K562 (cell line): Measurements from ENCODE around the gene KCP. TPM values are rescaled to one million over a fixed set of nuclear protein-coding genes. Genes with fewer than 3 reads are reported as not detected.
A peak's percentile ranks its signal among the peaks of the same experiment; 100 is the strongest.

Source experiments
- ATAC-seq: fragments of 200-7000 bp; cut with Tn5 transposase; 3 replicates; pipeline ENCODE4 v1.9.1; 2020; ENCODE audit warnings: moderate library complexity
- BruUV-seq: library from RNA; stranded (reverse); fragments of 400-500 nt; replicated peaks from 2 replicates; lab custom pipeline; 2021; lab: Mats Ljungman, UMichigan
- CTCF ChIA-PET: fragments of 300-600 bp; formaldehyde crosslinking; extraction: SDS; loops from one replicate; lab custom pipeline; 2021; ENCODE audit warnings: low intra/inter-chr PET ratio; lab: Yijun Ruan, JAX
- POLR2A ChIA-PET: fragments of 300-600, 350-650 bp; sonication (Branson Sonifier 250); formaldehyde crosslinking; extraction: SDS; loops from one replicate; lab custom pipeline; 2021; ENCODE audit warnings: antibody characterized with exemption, inconsistent platforms; lab: Yijun Ruan, JAX
- DNase-seq, 4 experiments: peaks; one replicate each; pipeline versions ENCODE4 v3.0.0 to v3.0.0-alpha.2; 2011 to 2018; ENCODE audit warnings: low spot score in 3 of 4, mixed read lengths in 3 of 4; ENCODE audit errors: extremely low read depth in 1 of 4
- FAIRE-seq: peaks from 2 replicates; lab custom pipeline; 2011; peaks lifted over from hg19 to GRCh38; lab: Jason Lieb, UNC
- H2AFZ ChIP-seq: 2 replicates; pipeline ENCODE4 v1.6.0; 2011; ENCODE audit warnings: low read depth, low read length, control low read depth, inconsistent platforms
- H3K27ac ChIP-seq: fragments of 200-600 bp; 3 replicates; pipeline ENCODE4 v1.8.0; 2011; ENCODE audit warnings: low read depth, mild to moderate bottlenecking, control low read depth, inconsistent platforms, low read length, moderate library complexity, mixed read lengths; ENCODE audit errors: extremely low read depth
- H3K27me3 ChIP-seq, 2 experiments: fragments of 300-600 bp in 1 of 2; 2 replicates in 1 of 2; 3 replicates in 1 of 2; pipeline versions ENCODE4 v1.6.0 to v1.8.0; 2011; ENCODE audit warnings: inconsistent platforms in 2 of 2, low read length in 2 of 2, mild to moderate bottlenecking in 1 of 2, mixed read lengths in 1 of 2, moderate library complexity in 1 of 2; ENCODE audit not compliant: control insufficient read depth in 2 of 2, insufficient read depth in 2 of 2
- H3K36me3 ChIP-seq: fragments of 300-600 bp; 3 replicates; pipeline ENCODE4 v1.8.0; 2011; ENCODE audit warnings: mild to moderate bottlenecking, low read length, inconsistent platforms; ENCODE audit not compliant: control insufficient read depth, insufficient read depth
- H3K4me1 ChIP-seq, 2 experiments: fragments of 200-600 bp in 1 of 2; replicated peaks in 1 of 2; 2 replicates in 1 of 2; 3 replicates in 1 of 2; pipeline versions ENCODE4 v1.5.1 to v1.8.0; 2011; ENCODE audit warnings: inconsistent platforms in 2 of 2, low read length in 2 of 2, mild to moderate bottlenecking in 1 of 2, mixed read lengths in 1 of 2, moderate library complexity in 1 of 2; ENCODE audit not compliant: control insufficient read depth in 2 of 2, insufficient read depth in 2 of 2
- H3K4me2 ChIP-seq: 2 replicates; pipeline ENCODE4 v1.6.1; 2011; ENCODE audit warnings: low read length, control low read depth, inconsistent platforms, mixed read lengths; ENCODE audit not compliant: insufficient read depth
- H3K4me3 ChIP-seq: fragments of 200-600 bp; sonication (generic), shearing (Covaris generic); 2 replicates; pipeline ENCODE4 v1.5.1; 2016; ENCODE audit warnings: control low read depth, inconsistent platforms
- H3K79me2 ChIP-seq: fragments of 200-600 bp; 3 replicates; pipeline ENCODE4 v1.8.0; 2011; ENCODE audit warnings: low read length, inconsistent platforms; ENCODE audit not compliant: control insufficient read depth, insufficient read depth
- H3K9ac ChIP-seq, 2 experiments: 2 replicates each; pipeline versions ENCODE4 v1.6.0 to v1.6.1; 2011; ENCODE audit warnings: low read depth in 2 of 2, low read length in 2 of 2, control low read depth in 1 of 2, inconsistent platforms in 1 of 2, mild to moderate bottlenecking in 1 of 2, mixed read lengths in 1 of 2; ENCODE audit not compliant: insufficient read depth in 1 of 2
- H3K9me1 ChIP-seq: one replicate; pipeline ENCODE4 v1.6.0; 2011; ENCODE audit warnings: inconsistent platforms, mild to moderate bottlenecking, low read length, moderate library complexity; ENCODE audit not compliant: control insufficient read depth, insufficient read depth
- H3K9me3 ChIP-seq: replicated peaks from 2 replicates; pipeline ENCODE4 v1.5.1; 2011; ENCODE audit warnings: low read depth, low read length, inconsistent platforms; ENCODE audit not compliant: control insufficient read depth, insufficient read depth
- H4K20me1 ChIP-seq: replicated peaks from 2 replicates; pipeline ENCODE4 v1.6.1; 2011; ENCODE audit warnings: low read length, inconsistent platforms, mixed read lengths; ENCODE audit not compliant: control insufficient read depth, insufficient read depth
- CHCHD3 ChIP-seq: fragments of 250-450 bp; sonication (Bioruptor Pico); IDR thresholded peaks from 2 replicates; pipeline ENCODE4 v2.1.2; 2022; ENCODE audit warnings: mild to moderate bottlenecking
- DIDO1 ChIP-seq: fragments of 450-650 bp; IDR thresholded peaks from 2 replicates; pipeline ENCODE4 v1.6.1; 2016; ENCODE audit warnings: low read depth, missing biosample characterization, missing genetic modification characterization
- GATAD2A ChIP-seq: fragments of 450-650 bp; IDR thresholded peaks from 2 replicates; pipeline ENCODE4 v1.6.1; 2017
- HSF4 ChIP-seq: fragments of 250-450 bp; sonication (Bioruptor Pico); IDR thresholded peaks from 2 replicates; pipeline ENCODE4 v2.1.2; 2022; ENCODE audit warnings: mild to moderate bottlenecking, moderate library complexity, borderline replicate concordance
- KLF16 ChIP-seq: IDR thresholded peaks from 2 replicates; pipeline ENCODE4 v1.6.1; 2016; ENCODE audit warnings: antibody characterized with exemption
- PHTF2 ChIP-seq: fragments of 250-450 bp; sonication (Bioruptor Pico); IDR thresholded peaks from 2 replicates; pipeline ENCODE4 v1.5.0; 2021; ENCODE audit warnings: mild to moderate bottlenecking
- RBM17 ChIP-seq: fragments of 200-400 bp; formaldehyde crosslinking; IDR thresholded peaks from 2 replicates; pipeline ENCODE4 v1.6.1; 2017; ENCODE audit warnings: low read depth, mild to moderate bottlenecking, low read length, borderline replicate concordance
- ZNF121 ChIP-seq: sonication (generic); formaldehyde crosslinking; conservative IDR thresholded peaks from 2 replicates; pipeline ENCODE4 v1.8.0; 2022; ENCODE audit warnings: missing genetic modification reagents
- ZNF175 ChIP-seq: fragments of 200-800 bp; sonication (Bioruptor generic); IDR thresholded peaks from 2 replicates; pipeline ENCODE4 v1.6.1; 2016; ENCODE audit warnings: low read depth, mild to moderate bottlenecking, missing genetic modification characterization, missing compliant biosample characterization
- WGBS: fragments of 100-300 bp; shearing (Covaris generic); methylation state at CpG from one replicate; pipeline ENCODE4 v1.1.6; 2016; ENCODE audit warnings: low coverage, mixed read lengths; ENCODE audit not compliant: insufficient coverage; ENCODE audit errors: missing lambda C conversion rate; 5-methylcytosine and 5-hydroxymethylcytosine counted together
- in situ Hi-C: fragments of 300-500 bp; cut with MboI; formaldehyde crosslinking; loops from 4 replicates; pipeline ENCODE4 v1.15.0; 2018; ENCODE audit warnings: inconsistent platforms, mixed read lengths
- intact Hi-C: fragments of 100-400 bp; cut with micrococcal nuclease; formaldehyde crosslinking; loops from 2 replicates; pipeline ENCODE4 v1.14.2; 2022
- polyA plus RNA-seq, 8 experiments: library from polyadenylated mRNA; depleted of rRNA in 4 of 8; stranded (reverse) in 5 of 8; unstranded in 3 of 8; fragments of >200 nt; fragmentation: Nextera tagmentation in 2 of 8; fragmentation: Illumina TruSeq in 1 of 8; extraction: Ambion mirVana in 2 of 8; extraction: Trizol in 1 of 8; gene quantifications; 2 replicates each; pipeline versions ENCODE4 v1.2.1 to v1.2.3, GENCODE V29; 2011 to 2014; ENCODE audit warnings: inconsistent platforms in 1 of 8, missing spikeins in 1 of 8
- total RNA-seq, 7 experiments: library from RNA; depleted of rRNA in 6 of 7; stranded (reverse); fragments of >200 nt in 6 of 7; fragmentation: Illumina TruSeq in 2 of 7; extraction: Trizol in 2 of 7; gene quantifications; 2 replicates each; pipeline versions ENCODE4 v1.2.1 to v1.2.3, GENCODE V29; 2011 to 2021; ENCODE audit warnings: low replicate concordance in 1 of 7
- TF ChIP-seq, protein P1 (sequence below): sonication (generic); formaldehyde crosslinking; IDR thresholded peaks from 2 replicates; pipeline ENCODE4 v1.8.1; 2023; ENCODE audit warnings: mild to moderate bottlenecking, missing genetic modification reagents
- TF ChIP-seq, protein P2 (sequence below): fragments of 450-650 bp; formaldehyde crosslinking; IDR thresholded peaks from 2 replicates; pipeline ENCODE4 v1.4.0; 2020; ENCODE audit warnings: mild to moderate bottlenecking, moderate library complexity
- TF ChIP-seq, protein P3 (sequence below): fragments of 250-450 bp; sonication (Bioruptor Pico); IDR thresholded peaks from 2 replicates; pipeline ENCODE4 v1.4.0; 2020

Gene KCP
- total and polyA plus RNA-seq, 9 of the 15 experiments (the other 6 are each of a cell fraction or from before 2014, with no cell fraction given) = 0.06 to 0.17 (median 0.12) TPM; not detected in 3

DNA sequence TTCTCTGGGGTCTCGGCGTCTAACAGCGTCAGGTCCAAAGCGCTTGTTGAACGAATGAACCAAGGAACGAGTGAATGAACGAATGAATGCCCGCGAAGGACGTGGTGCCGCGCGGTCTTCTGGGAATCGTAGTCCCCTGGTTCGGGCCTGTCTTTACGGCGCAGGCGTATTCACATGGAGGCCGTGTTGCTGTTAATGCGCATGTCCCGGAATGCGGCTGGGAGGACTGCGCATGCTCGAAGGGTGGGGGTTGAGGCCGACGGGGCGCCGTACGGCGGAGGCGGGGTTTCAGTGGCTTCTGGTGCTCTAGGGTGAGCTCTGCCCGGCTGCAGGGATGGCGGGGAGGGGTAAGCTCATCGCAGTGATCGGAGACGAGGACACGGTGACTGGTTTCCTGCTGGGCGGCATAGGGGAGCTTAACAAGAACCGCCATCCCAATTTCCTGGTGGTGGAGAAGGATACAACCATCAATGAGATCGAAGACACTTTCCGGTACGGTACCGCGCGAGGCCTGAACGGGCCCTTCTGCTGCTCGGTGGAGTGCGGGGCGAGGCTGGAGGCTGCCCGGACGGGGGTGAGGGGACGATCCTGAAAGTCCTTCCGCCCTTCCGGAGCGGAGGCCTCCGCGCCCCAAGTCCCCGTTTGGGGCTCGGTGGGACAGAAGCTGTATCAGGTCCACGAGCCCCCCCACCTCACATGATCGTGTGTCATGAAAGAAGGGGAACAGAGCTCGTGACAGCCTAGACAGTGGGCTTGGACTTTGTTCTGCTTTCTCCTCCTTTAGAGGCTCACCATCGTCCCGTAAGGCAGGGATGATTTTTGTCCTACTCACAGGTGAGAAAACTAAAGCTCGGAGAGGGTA is 47.7 kb downstream of the KCP start, which contains the start of gene ATP6V1F:
TSS of gene ATP6V1F (plus strand) at position 286 of the 862 bp plus-strand sequence. CDS start at position 335, 49 bp downstream.
- intact Hi-C loops = loop anchor here (2.0 to 5.0 kb wide), 4 partner anchors 81 to 386 kb away; partner anchors contain the start of genes CALU and METTL2B
- in situ Hi-C loops = no loop called here
- BruUV-seq = TSS peak; percentile 53
- TF ChIP-seq ZNF175 (CRISPR knock-in tag) = no peak
- TF ChIP-seq CHCHD3 (CRISPR knock-in tag) = no peak; the same call in 1 of the 2 replicates
- TF ChIP-seq, protein P1, sequence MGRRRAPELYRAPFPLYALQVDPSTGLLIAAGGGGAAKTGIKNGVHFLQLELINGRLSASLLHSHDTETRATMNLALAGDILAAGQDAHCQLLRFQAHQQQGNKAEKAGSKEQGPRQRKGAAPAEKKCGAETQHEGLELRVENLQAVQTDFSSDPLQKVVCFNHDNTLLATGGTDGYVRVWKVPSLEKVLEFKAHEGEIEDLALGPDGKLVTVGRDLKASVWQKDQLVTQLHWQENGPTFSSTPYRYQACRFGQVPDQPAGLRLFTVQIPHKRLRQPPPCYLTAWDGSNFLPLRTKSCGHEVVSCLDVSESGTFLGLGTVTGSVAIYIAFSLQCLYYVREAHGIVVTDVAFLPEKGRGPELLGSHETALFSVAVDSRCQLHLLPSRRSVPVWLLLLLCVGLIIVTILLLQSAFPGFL (CRISPR knock-in tag) = no peak
- no peak for TF ChIP-seq DIDO1 (tag)
- TF ChIP-seq RBM17 = no peak
- TF ChIP-seq, protein P2, sequence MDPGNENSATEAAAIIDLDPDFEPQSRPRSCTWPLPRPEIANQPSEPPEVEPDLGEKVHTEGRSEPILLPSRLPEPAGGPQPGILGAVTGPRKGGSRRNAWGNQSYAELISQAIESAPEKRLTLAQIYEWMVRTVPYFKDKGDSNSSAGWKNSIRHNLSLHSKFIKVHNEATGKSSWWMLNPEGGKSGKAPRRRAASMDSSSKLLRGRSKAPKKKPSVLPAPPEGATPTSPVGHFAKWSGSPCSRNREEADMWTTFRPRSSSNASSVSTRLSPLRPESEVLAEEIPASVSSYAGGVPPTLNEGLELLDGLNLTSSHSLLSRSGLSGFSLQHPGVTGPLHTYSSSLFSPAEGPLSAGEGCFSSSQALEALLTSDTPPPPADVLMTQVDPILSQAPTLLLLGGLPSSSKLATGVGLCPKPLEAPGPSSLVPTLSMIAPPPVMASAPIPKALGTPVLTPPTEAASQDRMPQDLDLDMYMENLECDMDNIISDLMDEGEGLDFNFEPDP = no peak
- 0 out of 2 replicates have a peak, but pooled peaks have one; percentile 51 for TF ChIP-seq GATAD2A
- no peak for TF ChIP-seq PHTF2 (CRISPR knock-in tag)
- TF ChIP-seq KLF16 = no peak
- TF ChIP-seq ZNF121 (CRISPR knock-in tag) = 0 out of 2 replicates have a peak, but pooled peaks have one; percentile 14
- TF ChIP-seq, protein P3, sequence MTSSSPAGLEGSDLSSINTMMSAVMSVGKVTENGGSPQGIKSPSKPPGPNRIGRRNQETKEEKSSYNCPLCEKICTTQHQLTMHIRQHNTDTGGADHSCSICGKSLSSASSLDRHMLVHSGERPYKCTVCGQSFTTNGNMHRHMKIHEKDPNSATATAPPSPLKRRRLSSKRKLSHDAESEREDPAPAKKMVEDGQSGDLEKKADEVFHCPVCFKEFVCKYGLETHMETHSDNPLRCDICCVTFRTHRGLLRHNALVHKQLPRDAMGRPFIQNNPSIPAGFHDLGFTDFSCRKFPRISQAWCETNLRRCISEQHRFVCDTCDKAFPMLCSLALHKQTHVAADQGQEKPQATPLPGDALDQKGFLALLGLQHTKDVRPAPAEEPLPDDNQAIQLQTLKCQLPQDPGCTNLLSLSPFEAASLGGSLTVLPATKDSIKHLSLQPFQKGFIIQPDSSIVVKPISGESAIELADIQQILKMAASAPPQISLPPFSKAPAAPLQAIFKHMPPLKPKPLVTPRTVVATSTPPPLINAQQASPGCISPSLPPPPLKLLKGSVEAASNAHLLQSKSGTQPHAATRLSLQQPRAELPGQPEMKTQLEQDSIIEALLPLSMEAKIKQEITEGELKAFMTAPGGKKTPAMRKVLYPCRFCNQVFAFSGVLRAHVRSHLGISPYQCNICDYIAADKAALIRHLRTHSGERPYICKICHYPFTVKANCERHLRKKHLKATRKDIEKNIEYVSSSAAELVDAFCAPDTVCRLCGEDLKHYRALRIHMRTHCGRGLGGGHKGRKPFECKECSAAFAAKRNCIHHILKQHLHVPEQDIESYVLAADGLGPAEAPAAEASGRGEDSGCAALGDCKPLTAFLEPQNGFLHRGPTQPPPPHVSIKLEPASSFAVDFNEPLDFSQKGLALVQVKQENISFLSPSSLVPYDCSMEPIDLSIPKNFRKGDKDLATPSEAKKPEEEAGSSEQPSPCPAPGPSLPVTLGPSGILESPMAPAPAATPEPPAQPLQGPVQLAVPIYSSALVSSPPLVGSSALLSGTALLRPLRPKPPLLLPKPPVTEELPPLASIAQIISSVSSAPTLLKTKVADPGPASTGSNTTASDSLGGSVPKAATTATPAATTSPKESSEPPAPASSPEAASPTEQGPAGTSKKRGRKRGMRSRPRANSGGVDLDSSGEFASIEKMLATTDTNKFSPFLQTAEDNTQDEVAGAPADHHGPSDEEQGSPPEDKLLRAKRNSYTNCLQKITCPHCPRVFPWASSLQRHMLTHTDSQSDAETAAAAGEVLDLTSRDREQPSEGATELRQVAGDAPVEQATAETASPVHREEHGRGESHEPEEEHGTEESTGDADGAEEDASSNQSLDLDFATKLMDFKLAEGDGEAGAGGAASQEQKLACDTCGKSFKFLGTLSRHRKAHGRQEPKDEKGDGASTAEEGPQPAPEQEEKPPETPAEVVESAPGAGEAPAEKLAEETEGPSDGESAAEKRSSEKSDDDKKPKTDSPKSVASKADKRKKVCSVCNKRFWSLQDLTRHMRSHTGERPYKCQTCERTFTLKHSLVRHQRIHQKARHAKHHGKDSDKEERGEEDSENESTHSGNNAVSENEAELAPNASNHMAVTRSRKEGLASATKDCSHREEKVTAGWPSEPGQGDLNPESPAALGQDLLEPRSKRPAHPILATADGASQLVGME = peak; percentile 65; the same call in 1 of the 2 replicates
- TF ChIP-seq HSF4 = no peak; the same call in 1 of the 2 replicates

More for the DNA sequence above, 47.7 kb downstream of the KCP start, which contains the start of gene ATP6V1F:
- ChIA-PET POLR2A (interaction anchor here (0.6 to 7.1 kb wide), 17 partner anchors 10 to 625 kb away, joined by 3 to 47 read pairs (median 4); partner anchors contain the start of gene CALU), CTCF (interaction anchor here (0.6 to 2.0 kb wide), 2 partner anchors 17 to 348 kb away, joined by 3 to 20 read pairs; no protein-coding TSS in a partner anchor)
- H3K4me3 ChIP-seq = peak within 1 kb of the TSS; percentile 71
- no peaks in the 10 kb centered on the region for H3K9me3 ChIP-seq
- DNase-seq (peak; percentile 100), FAIRE-seq (peak; percentile 98), ATAC-seq (peak; percentile 73)
- H3K4me2 ChIP-seq = peak within 1 kb of the TSS; percentile 100
- H3K36me3 ChIP-seq = peaks cover 51% of the 10 kb centered on the region
- peaks cover 38 to 68% of the 10 kb centered on the region in 2 experiments for H3K4me1 ChIP-seq
- H3K27me3 ChIP-seq = no peaks in the 10 kb centered on the region
- peak within 1 kb of the TSS; percentile 87 for H3K27ac ChIP-seq
- H4K20me1 ChIP-seq = no peaks in the 10 kb centered on the region; the same call in 1 of the 2 replicates
- no peaks in the 10 kb centered on the region for H3K9me1 ChIP-seq
- peaks cover 46% of the 10 kb centered on the region for H3K79me2 ChIP-seq
- H3K9ac ChIP-seq = peak within 1 kb of the TSS; percentile 95 to 96
- under 1% methylated on average over 65 of the region's 65 CpGs for WGBS
- peak within 1 kb of the TSS; percentile 97 for H2AFZ ChIP-seq
